Measurements from ENCODE around the gene SPATA4.

GRCh38 chr4:176156656-176157055 lies 38.7 kb downstream of the SPATA4 start:
- TF ChIP-seq, protein P1, sequence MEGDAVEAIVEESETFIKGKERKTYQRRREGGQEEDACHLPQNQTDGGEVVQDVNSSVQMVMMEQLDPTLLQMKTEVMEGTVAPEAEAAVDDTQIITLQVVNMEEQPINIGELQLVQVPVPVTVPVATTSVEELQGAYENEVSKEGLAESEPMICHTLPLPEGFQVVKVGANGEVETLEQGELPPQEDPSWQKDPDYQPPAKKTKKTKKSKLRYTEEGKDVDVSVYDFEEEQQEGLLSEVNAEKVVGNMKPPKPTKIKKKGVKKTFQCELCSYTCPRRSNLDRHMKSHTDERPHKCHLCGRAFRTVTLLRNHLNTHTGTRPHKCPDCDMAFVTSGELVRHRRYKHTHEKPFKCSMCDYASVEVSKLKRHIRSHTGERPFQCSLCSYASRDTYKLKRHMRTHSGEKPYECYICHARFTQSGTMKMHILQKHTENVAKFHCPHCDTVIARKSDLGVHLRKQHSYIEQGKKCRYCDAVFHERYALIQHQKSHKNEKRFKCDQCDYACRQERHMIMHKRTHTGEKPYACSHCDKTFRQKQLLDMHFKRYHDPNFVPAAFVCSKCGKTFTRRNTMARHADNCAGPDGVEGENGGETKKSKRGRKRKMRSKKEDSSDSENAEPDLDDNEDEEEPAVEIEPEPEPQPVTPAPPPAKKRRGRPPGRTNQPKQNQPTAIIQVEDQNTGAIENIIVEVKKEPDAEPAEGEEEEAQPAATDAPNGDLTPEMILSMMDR (IDR thresholded peaks at IDR 0.05; ENCODE audit: low read length): no peak
- TF ChIP-seq EZH2 (optimal IDR thresholded peaks at IDR 0.05; ENCODE audit: low read depth, low read length): no peak

All from MM.1S (cell line).